GM23248 (cell line): ENCODE results near the gene MED15. TPM values are rescaled to one million over a fixed set of nuclear protein-coding genes. Genes with fewer than 3 reads are reported as not detected.
"Not testable (repeated sequence)": the region's sequence is repeated elsewhere in the genome, so short reads cannot be mapped to it uniquely, and the experiment has no call there.

Experiments
- DNase-seq: peaks from one replicate; pipeline ENCODE4 v3.0.0-alpha.2; 2015
- H2AFZ ChIP-seq: fragments of 200-600 bp; sonication (generic); 2 replicates; pipeline ENCODE4 v1.6.1; 2016; ENCODE audit warnings: antibody characterized with exemption
- H3F3A ChIP-seq: fragments of 200-600 bp; sonication (generic); 2 replicates; pipeline ENCODE4 v1.6.1; 2016; ENCODE audit warnings: mild to moderate bottlenecking, antibody characterized with exemption, mixed run types; ENCODE audit not compliant: insufficient read depth
- H3K27ac ChIP-seq: fragments of 200-600 bp; sonication (generic); 2 replicates; pipeline ENCODE4 v1.5.1; 2016; ENCODE audit warnings: mild to moderate bottlenecking
- H3K27me3 ChIP-seq: fragments of 200-600 bp; sonication (generic); replicated peaks from 2 replicates; pipeline ENCODE4 v1.6.1; 2016; ENCODE audit warnings: mild to moderate bottlenecking; ENCODE audit not compliant: insufficient read depth
- H3K36me3 ChIP-seq: fragments of 200-600 bp; sonication (generic); 2 replicates; pipeline ENCODE4 v1.6.1; 2016; ENCODE audit warnings: low read depth, mild to moderate bottlenecking
- H3K4me1 ChIP-seq: fragments of 200-600 bp; sonication (generic); 2 replicates; pipeline ENCODE4 v1.6.1; 2016; ENCODE audit warnings: mild to moderate bottlenecking; ENCODE audit not compliant: insufficient read depth
- H3K4me2 ChIP-seq: fragments of 200-600 bp; sonication (generic); one replicate; pipeline ENCODE4 v1.6.1; 2016; ENCODE audit warnings: mild to moderate bottlenecking; ENCODE audit not compliant: unreplicated experiment
- H3K4me3 ChIP-seq: fragments of 200-600 bp; sonication (generic); 2 replicates; pipeline ENCODE4 v1.5.1; 2016; ENCODE audit warnings: mild to moderate bottlenecking
- H3K79me2 ChIP-seq: fragments of 200-600 bp; sonication (generic); 2 replicates; pipeline ENCODE4 v1.6.1; 2016; ENCODE audit warnings: mild to moderate bottlenecking; ENCODE audit not compliant: insufficient read depth
- H3K9ac ChIP-seq: fragments of 200-600 bp; sonication (generic); 2 replicates; pipeline ENCODE4 v1.6.1; 2016; ENCODE audit warnings: mild to moderate bottlenecking
- H3K9me2 ChIP-seq: fragments of 200-600 bp; sonication (generic); 2 replicates; pipeline ENCODE4 v1.6.1; 2016; ENCODE audit warnings: mixed run types, mild to moderate bottlenecking, moderate library complexity; ENCODE audit not compliant: insufficient read depth
- H3K9me3 ChIP-seq: fragments of 200-600 bp; sonication (generic); one replicate; pipeline ENCODE4 v1.6.1; 2017; ENCODE audit warnings: low read depth
- H4K20me1 ChIP-seq: fragments of 200-600 bp; sonication (generic); 2 replicates; pipeline ENCODE4 v1.6.0; 2016; ENCODE audit not compliant: insufficient read depth
- EZH2 ChIP-seq: fragments of 200-600 bp; sonication (generic); IDR thresholded peaks from 2 replicates; pipeline ENCODE4 v1.6.1; 2018; ENCODE audit warnings: antibody characterized with exemption, mild to moderate bottlenecking; ENCODE audit not compliant: insufficient read depth, poor library complexity, severe bottlenecking
- EZH2phosphoT487 ChIP-seq: fragments of 200-600 bp; sonication (generic); IDR thresholded peaks from 2 replicates; pipeline ENCODE4 v1.6.1; 2018; ENCODE audit warnings: antibody characterized with exemption, moderate library complexity, mild to moderate bottlenecking, low read depth; ENCODE audit not compliant: insufficient read depth
- WGBS, 2 experiments: methylation state at CpG; one replicate each; pipeline ENCODE4 v1.1.6; 2015 to 2017; ENCODE audit warnings: low lambda C conversion rate in 2 of 2, low coverage in 1 of 2; ENCODE audit errors: missing lambda C conversion rate in 2 of 2; 5-methylcytosine and 5-hydroxymethylcytosine counted together
- in situ Hi-C: fragments of 300-500 bp; cut with MboI; formaldehyde crosslinking; loops from 2 replicates; pipeline ENCODE4 v1.15.0; 2020
- polyA plus RNA-seq: library from polyadenylated mRNA; unstranded; fragments of >200 nt; fragmentation: Nextera tagmentation; extraction: Ambion mirVana; gene quantifications from 2 replicates; pipeline ENCODE4 v1.2.1, GENCODE V29; 2016
- total RNA-seq: library from RNA; depleted of rRNA; stranded (reverse); fragments of >200 nt; shearing (Covaris generic); gene quantifications from 2 replicates; pipeline ENCODE4 v1.2.3, GENCODE V29; 2014

Gene MED15
- total and polyA plus RNA-seq, 2 experiments from 2014 or later = 40.2 to 69.7 TPM

- Histone ChIP-seq H3K36me3 (0 out of 2 replicates have a peak, but pooled peaks cover 11% of the 10 kb centered on the region), H3K27ac (no peak overlapping the region), H3K79me2 (peaks cover 8% of the 10 kb centered on the region), H3K9me3 (no peaks in the 10 kb centered on the region), H3K9me2 (no peaks in the 10 kb centered on the region), H3F3A (no peaks in the 10 kb centered on the region), H3K4me2 (no peak overlapping the region), H2AFZ (no peak overlapping the region), H3K27me3 (no peaks in the 10 kb centered on the region), H3K4me3 (no peak overlapping the region), H3K9ac (no peak overlapping the region), H4K20me1 (no peaks in the 10 kb centered on the region), H3K4me1 (no peaks in the 10 kb centered on the region)
- DNase-seq = no peak
- TF ChIP-seq EZH2 (no peak), EZH2phosphoT487 (no peak)
- WGBS, 2 experiments = 86% methylated on average over 11 of the region's 11 CpGs
- in situ Hi-C loops = no loop called here
Observed at GRCh38 chr22:20472629-20473442, 34.6 kb upstream of the MED15 start.

GRCh38 chr22:20475115-20475436, 32.3 kb upstream of the MED15 start:
- Histone ChIP-seq H3K4me3 (no peak overlapping the region), H3K36me3 (0 out of 2 replicates have a peak, but pooled peaks cover 3% of the 10 kb centered on the region), H3K9me2 (no peaks in the 10 kb centered on the region), H3K27ac (no peak overlapping the region), H3K4me2 (no peak overlapping the region), H3F3A (no peaks in the 10 kb centered on the region), H3K27me3 (no peaks in the 10 kb centered on the region), H3K4me1 (no peaks in the 10 kb centered on the region), H2AFZ (no peak overlapping the region), H4K20me1 (no peaks in the 10 kb centered on the region), H3K79me2 (peaks cover 16% of the 10 kb centered on the region), H3K9ac (no peak overlapping the region), H3K9me3 (no peaks in the 10 kb centered on the region)
- WGBS, 2 experiments = 92 to 98% methylated on average over 4 of the region's 4 CpGs
- no peak for DNase-seq
- in situ Hi-C loops = no loop called here
- TF ChIP-seq EZH2phosphoT487 (no peak), EZH2 (no peak)

DNA sequence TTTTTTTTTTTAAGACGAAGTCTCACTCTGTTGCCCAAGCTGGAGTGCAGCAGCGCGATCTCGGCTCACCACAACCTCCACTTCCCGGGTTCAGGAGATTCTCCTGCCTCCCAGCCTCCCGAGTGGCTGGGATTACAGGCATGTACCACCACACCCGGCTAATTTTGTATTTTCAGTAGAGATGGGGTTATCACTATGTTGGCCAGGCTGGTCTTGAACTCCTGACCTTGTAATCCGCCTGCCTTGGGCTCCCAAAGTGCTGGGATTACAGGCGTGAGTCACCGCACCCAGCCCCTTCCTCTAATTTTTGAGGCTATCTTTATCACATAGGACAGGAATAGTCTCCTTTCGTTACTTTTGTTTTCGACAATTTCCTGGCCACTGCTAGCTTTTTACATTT, 31.8 kb upstream of the MED15 start:
- H4K20me1 ChIP-seq, H3K9me2 ChIP-seq, DNase-seq, H3K36me3 ChIP-seq, H3K9ac ChIP-seq, H3K4me2 ChIP-seq, H3K4me3 ChIP-seq, H2AFZ ChIP-seq, H3K27me3 ChIP-seq, H3K9me3 ChIP-seq, H3K27ac ChIP-seq, H3K4me1 ChIP-seq, in situ Hi-C loops, H3F3A ChIP-seq: not testable (repeated sequence)
- H3K79me2 ChIP-seq = peaks cover 21% of the 10 kb centered on the region
- 92 to 97% methylated on average over 11 to 12 of the region's 12 CpGs for WGBS, 2 experiments

GRCh38 chr22:20478059-20478458, 29.4 kb upstream of the MED15 start:
- in situ Hi-C loops, H3K27ac ChIP-seq, H3F3A ChIP-seq, H3K36me3 ChIP-seq, H3K4me3 ChIP-seq, H3K4me2 ChIP-seq, H3K9me2 ChIP-seq, H3K27me3 ChIP-seq, H3K4me1 ChIP-seq, H2AFZ ChIP-seq, H3K9ac ChIP-seq, H3K9me3 ChIP-seq, H4K20me1 ChIP-seq, DNase-seq: not testable (repeated sequence)
- peaks cover 41% of the 10 kb centered on the region for H3K79me2 ChIP-seq
- 92 to 96% methylated on average over 5 to 6 of the region's 6 CpGs for WGBS, 2 experiments
